ENCODE measurements around the gene IRF4. TPM values are rescaled to one million over a fixed set of nuclear protein-coding genes. Genes with fewer than 3 reads are reported as not detected.

Gene IRF4
- 100 to 1,000 TPM; 171 to 182 TPM for total RNA-seq

DNA sequence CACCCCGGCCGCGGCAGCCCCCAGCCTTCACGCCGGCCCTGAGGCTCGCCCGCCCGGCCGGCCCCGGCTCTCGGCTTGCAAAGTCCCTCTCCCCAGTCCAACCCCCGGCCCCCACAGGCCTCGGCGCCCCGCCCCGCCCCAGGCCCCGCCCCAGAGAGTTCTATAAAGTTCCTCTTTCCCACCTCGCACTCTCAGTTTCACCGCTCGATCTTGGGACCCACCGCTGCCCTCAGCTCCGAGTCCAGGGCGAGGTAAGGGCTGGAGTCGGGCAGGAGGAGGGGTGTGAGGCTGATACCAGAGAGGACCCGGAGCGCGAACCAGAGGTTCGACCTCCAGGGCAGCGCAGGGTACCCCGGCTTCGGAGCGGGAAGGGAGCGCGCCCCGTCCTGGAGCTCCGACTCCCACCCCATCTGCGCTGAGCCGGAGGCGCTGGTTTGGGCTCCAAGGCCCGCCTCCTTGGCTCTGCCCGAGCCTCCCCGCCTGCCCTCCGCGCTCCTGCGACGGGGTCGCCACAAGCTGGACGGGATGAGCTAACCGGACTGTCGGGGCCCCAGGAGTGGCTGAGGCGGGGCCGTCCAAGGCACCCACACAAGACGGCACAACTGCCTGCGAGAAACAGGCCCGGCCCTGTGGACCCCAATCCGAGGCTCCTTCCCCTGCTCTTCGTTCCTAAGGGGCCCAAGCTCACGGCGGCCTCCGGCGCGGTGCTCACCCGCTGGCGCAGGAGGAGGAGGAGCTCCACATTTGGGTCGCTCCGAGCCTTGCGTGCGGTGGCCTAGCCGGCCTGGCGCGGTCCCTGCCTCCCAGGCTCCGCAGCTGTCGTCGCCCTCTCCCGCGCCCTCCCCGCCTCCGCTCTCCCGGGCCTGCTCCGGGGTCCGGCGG is at the start of gene IRF4:
Gene IRF4 (plus strand): TSS at position 194 of the 882 bp plus-strand sequence. CDS start 1,401 bp downstream, outside the sequence.

Other genes starting within 250 kb of the IRF4 start
- 10 to 100 TPM; 23.0 to 32.7 TPM for gene DUSP22, start 99.3 kb upstream of the IRF4 start, total RNA-seq

Data from melanocyte of skin (primary cell).